KMS-11 (cell line): ENCODE measurements around the gene BRF1.

Experiments used
- H2AFZ ChIP-seq: fragments of 200-600 bp; sonication (generic); 2 replicates; pipeline ENCODE4 v1.6.1; 2016; ENCODE audit warnings: antibody characterized with exemption, mixed run types, low read depth
- H3K27ac ChIP-seq: fragments of 200-600 bp; sonication (generic); 2 replicates; pipeline ENCODE4 v1.6.1; 2016; ENCODE audit warnings: mild to moderate bottlenecking, mixed run types
- H3K27me3 ChIP-seq: fragments of 200-600 bp; sonication (generic); 2 replicates; pipeline ENCODE4 v1.6.1; 2017; ENCODE audit warnings: mild to moderate bottlenecking, low read depth, mixed run types, moderate library complexity; ENCODE audit not compliant: insufficient read depth
- H3K36me3 ChIP-seq: fragments of 200-600 bp; sonication (generic); 2 replicates; pipeline ENCODE4 v1.6.1; 2017; ENCODE audit warnings: mild to moderate bottlenecking, mixed run types; ENCODE audit not compliant: insufficient read depth
- H3K4me1 ChIP-seq: fragments of 200-600 bp; sonication (generic); 2 replicates; pipeline ENCODE4 v1.6.1; 2016; ENCODE audit warnings: mild to moderate bottlenecking, low read depth, mixed run types; ENCODE audit not compliant: poor library complexity, severe bottlenecking
- H3K4me2 ChIP-seq: fragments of 200-600 bp; sonication (generic); 2 replicates; pipeline ENCODE4 v1.7.0; 2016; ENCODE audit warnings: mild to moderate bottlenecking, mixed run types
- H3K4me3 ChIP-seq: fragments of 200-600 bp; sonication (generic); IDR thresholded peaks from 2 replicates; pipeline ENCODE4 v1.6.1; 2017; ENCODE audit warnings: low read depth, low read length, mixed read lengths; ENCODE audit not compliant: insufficient read depth
- H3K79me2 ChIP-seq: fragments of 200-600 bp; sonication (generic); 2 replicates; pipeline ENCODE4 v1.6.1; 2016; ENCODE audit warnings: low read depth, mixed run types; ENCODE audit not compliant: insufficient read depth
- H3K9ac ChIP-seq: fragments of 200-600 bp; sonication (generic); 2 replicates; pipeline ENCODE4 v1.6.1; 2016; ENCODE audit warnings: mild to moderate bottlenecking, mixed run types
- H4K20me1 ChIP-seq: fragments of 200-600 bp; sonication (generic); 2 replicates; pipeline ENCODE4 v1.6.1; 2016; ENCODE audit warnings: mild to moderate bottlenecking, mixed run types; ENCODE audit not compliant: insufficient read depth
- TF ChIP-seq, protein P1 (sequence below): fragments of 200-600 bp; sonication (generic); conservative IDR thresholded peaks from 2 replicates; pipeline ENCODE4 v1.6.1; 2017; ENCODE audit warnings: low read depth, mild to moderate bottlenecking, antibody characterized with exemption, low read length, moderate library complexity, mixed read lengths

Gene BRF1

DNA sequence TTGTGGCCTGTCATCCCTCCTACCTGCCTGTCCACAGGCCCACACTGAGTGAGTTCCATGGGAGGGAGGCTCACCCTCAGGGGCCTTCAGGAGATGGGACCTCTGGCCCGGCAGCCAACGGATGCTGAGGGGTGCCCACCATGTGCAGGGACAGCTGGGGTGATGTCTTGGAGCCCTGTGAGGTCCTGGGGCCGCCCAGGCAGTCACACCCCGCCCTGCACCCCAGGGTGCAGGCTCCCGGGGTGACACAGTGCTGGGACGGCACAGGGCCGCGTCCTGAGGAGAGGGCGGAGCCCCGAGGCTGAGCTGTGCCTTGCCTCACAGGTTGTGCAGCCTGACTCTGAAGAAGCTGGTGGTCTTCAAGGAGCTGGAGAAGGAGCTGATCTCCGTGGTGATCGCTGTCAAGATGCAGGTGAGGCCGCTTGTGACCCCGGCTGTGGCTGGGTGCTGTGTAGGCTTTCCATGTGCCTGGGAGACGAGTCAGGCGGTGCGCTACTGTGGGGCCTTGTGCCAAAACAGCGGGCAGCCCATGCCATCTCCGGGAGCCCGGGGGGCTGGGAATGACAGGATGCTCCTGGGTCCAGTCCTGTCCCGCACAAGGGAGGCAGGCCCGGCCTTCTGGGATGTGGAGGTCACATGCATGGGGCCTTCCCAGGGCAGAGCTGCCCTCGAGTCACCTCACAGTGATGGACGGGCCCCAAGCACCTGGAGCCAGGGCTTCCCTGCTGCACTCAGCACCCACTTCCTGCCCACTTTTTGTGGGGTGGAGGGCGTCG is 47.6 kb upstream of the BRF1 start:
- H3K27ac ChIP-seq: no peak overlapping the region
- H3K27me3 ChIP-seq: no peaks in the 10 kb centered on the region
- no peak overlapping the region for H3K4me3 ChIP-seq
- H3K4me1 ChIP-seq: peaks cover 6% of the 10 kb centered on the region
- no peaks in the 10 kb centered on the region for H4K20me1 ChIP-seq
- H3K9ac ChIP-seq: no peak overlapping the region
- H3K4me2 ChIP-seq: no peak overlapping the region
- H3K36me3 ChIP-seq: no peaks in the 10 kb centered on the region
- no peaks in the 10 kb centered on the region; the same call in 1 of the 2 replicates for H3K79me2 ChIP-seq
- TF ChIP-seq, protein P1, sequence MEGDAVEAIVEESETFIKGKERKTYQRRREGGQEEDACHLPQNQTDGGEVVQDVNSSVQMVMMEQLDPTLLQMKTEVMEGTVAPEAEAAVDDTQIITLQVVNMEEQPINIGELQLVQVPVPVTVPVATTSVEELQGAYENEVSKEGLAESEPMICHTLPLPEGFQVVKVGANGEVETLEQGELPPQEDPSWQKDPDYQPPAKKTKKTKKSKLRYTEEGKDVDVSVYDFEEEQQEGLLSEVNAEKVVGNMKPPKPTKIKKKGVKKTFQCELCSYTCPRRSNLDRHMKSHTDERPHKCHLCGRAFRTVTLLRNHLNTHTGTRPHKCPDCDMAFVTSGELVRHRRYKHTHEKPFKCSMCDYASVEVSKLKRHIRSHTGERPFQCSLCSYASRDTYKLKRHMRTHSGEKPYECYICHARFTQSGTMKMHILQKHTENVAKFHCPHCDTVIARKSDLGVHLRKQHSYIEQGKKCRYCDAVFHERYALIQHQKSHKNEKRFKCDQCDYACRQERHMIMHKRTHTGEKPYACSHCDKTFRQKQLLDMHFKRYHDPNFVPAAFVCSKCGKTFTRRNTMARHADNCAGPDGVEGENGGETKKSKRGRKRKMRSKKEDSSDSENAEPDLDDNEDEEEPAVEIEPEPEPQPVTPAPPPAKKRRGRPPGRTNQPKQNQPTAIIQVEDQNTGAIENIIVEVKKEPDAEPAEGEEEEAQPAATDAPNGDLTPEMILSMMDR: no peak
- no peak overlapping the region for H2AFZ ChIP-seq

- Histone ChIP-seq H3K4me1 (peaks cover 6% of the 10 kb centered on the region), H4K20me1 (no peaks in the 10 kb centered on the region), H2AFZ (no peak overlapping the region), H3K4me2 (no peak overlapping the region), H3K4me3 (no peak overlapping the region), H3K79me2 (no peaks in the 10 kb centered on the region; the same call in 1 of the 2 replicates), H3K9ac (no peak overlapping the region), H3K27ac (no peak overlapping the region), H3K36me3 (no peaks in the 10 kb centered on the region), H3K27me3 (no peaks in the 10 kb centered on the region)
- TF ChIP-seq, protein P1: no peak
Measured at GRCh38 chr14:105347587-105347968, 46.8 kb upstream of the BRF1 start.

- no peak overlapping the region for H2AFZ ChIP-seq
Measured at GRCh38 chr14:105346876-105347586, 46.2 kb upstream of the BRF1 start.

GRCh38 chr14:105346200-105346533 is 45.4 kb upstream of the BRF1 start:
- Histone ChIP-seq H3K4me3 (no peak overlapping the region), H3K36me3 (no peaks in the 10 kb centered on the region), H3K27me3 (no peaks in the 10 kb centered on the region), H3K27ac (no peak overlapping the region), H3K79me2 (no peaks in the 10 kb centered on the region; the same call in 1 of the 2 replicates), H3K4me2 (no peak overlapping the region), H4K20me1 (no peaks in the 10 kb centered on the region), H3K4me1 (peaks cover 13% of the 10 kb centered on the region), H3K9ac (no peak overlapping the region), H2AFZ (no peak overlapping the region)
- TF ChIP-seq, protein P1: no peak

More at GRCh38 chr14:105346876-105347586, 46.2 kb upstream of the BRF1 start:
- Histone ChIP-seq H3K4me2 (no peak overlapping the region), H3K79me2 (no peaks in the 10 kb centered on the region; the same call in 1 of the 2 replicates), H3K27me3 (no peaks in the 10 kb centered on the region), H3K9ac (no peak overlapping the region), H3K36me3 (no peaks in the 10 kb centered on the region), H4K20me1 (no peaks in the 10 kb centered on the region), H3K27ac (no peak overlapping the region), H3K4me1 (peaks cover 9% of the 10 kb centered on the region), H3K4me3 (no peak overlapping the region)
- TF ChIP-seq, protein P1: no peak
